HG03175 (cell line): ENCODE results near the gene HIVEP2.
A peak's percentile ranks its signal among the peaks of the same experiment; 100 is the strongest.

Experiments
- ATAC-seq: cut with Tn5 transposase; IDR thresholded peaks from one replicate; pipeline ENCODE4 v1.9.1; 2021; ENCODE audit warnings: mild to moderate bottlenecking, moderate library complexity; ENCODE audit not compliant: unreplicated experiment

HIVEP2 gene

GRCh38 chr6:142823256-142823902 lies 121.6 kb downstream of the HIVEP2 start:
- ATAC-seq: no peak

DNA sequence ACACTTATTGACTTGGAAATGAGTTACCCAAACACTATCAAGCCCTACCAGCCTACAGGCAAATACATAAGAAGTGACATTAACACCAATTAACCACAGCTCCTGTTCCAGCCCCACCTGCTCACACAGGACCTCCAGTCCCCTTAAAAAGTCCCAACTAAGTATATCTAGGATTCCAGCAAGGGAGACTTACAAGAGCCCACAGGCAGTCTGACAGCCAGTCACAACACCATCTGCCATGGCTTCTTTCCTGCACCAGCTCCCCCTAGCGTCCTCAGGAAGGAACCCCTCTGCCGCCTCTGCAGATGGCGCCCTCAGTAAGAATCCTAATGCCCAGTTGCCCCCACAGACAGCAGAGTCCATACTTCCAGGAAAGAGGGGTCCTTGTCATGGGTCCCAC lies 122.1 kb downstream of the HIVEP2 start:
- ATAC-seq: no peak

DNA sequence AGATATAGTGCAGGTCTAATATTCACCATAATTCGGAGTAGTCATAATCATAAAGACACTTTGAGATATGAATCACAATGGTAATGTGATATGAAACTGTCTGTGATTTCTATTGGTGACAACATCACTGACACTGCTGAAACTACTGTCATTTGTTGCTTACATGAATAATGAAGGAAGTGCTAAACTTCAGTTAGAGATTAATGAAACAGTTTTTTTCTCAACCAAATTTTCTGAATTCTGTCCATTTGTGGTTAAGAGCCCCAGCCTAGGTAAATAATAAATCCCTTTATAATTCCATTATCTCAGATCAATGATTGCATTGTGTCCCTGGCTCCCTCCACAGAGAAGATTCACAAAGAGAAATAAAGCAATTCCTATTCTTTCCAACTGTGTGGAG lies 122.6 kb downstream of the HIVEP2 start:
- ATAC-seq: peak; percentile 92

DNA sequence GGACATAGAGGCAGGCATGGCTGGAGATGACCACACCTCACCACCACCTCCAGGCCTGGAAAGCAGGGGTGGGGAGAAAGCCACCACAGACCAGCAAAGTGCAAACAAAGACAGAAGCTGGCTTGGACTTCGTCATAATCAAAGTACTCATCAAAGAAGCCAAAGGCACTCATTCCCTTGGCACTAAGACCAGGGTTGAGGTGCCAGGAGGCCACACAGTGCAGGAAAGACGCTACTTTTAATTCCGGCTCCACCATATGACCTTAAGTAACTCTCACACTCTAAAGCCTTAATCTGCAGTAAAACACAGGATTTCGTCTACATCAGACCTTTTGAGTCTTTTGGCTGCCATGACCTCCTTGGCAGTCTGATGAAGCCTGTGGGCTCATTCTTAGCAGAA lies 123.1 kb downstream of the HIVEP2 start:
- ATAC-seq: no peak

- ATAC-seq: no peak
These were observed 123.7 kb downstream of the HIVEP2 start for GRCh38 chr6:142821164-142821716.

DNA sequence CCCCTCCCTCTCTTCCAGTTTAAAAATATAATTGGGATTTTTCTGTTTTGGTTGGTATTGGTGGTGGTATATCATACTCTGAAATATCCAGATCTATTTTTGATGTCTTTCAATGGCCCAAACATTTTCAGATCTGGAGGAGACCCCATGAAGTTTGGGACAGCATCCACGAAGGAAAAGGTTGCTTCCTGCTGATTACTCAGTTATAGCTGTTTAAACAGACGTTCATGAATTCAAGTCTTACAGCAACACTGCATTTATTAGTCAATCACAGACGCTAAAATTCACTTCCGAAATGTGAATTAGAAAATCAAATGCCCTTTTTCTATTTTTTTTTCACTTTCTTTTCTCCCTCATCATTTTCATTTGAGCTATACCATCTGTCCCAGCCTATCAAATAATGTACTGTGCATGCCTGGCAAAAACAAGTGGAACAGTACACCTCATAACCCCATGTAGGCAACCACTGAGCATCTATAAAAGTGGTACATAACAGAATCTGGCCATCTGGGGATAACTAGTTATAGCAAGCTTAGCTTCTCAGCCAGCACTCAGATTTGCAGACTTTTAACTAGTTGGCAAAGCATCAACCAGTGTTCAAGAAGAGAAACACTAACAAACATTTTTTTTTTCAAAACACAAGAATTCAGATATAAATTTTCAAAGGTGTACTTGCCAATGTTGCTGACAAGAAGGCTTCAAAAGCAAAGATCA lies 124.5 kb downstream of the HIVEP2 start:
- ATAC-seq: no peak

GRCh38 chr6:142819603-142820337 lies 125.2 kb downstream of the HIVEP2 start:
- ATAC-seq: peak; percentile 54

GRCh38 chr6:142816486-142816885 lies 128.5 kb downstream of the HIVEP2 start:
- no peak for ATAC-seq

- ATAC-seq: no peak
These were observed 128.9 kb downstream of the HIVEP2 start for GRCh38 chr6:142816031-142816430.

DNA sequence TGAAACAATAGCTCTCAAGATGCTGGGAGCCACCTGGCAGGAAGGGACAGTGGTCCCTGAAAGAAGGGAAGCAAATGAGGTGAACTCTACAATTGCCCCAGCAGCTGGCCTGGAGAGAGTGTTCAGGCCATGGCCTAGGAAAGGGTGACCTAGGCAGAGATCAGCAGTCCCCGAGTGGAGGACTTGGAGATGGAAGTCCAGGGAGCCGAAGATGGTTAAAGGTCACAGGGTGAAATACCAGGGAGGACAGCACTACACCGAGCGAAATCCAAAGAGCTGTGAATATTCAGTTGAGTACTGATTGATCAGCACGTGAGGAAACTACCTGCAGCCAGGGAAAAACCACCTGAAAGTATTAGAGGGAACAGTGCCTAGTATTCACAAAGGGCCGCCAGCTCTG lies 133.1 kb downstream of the HIVEP2 start:
- no peak for ATAC-seq

DNA sequence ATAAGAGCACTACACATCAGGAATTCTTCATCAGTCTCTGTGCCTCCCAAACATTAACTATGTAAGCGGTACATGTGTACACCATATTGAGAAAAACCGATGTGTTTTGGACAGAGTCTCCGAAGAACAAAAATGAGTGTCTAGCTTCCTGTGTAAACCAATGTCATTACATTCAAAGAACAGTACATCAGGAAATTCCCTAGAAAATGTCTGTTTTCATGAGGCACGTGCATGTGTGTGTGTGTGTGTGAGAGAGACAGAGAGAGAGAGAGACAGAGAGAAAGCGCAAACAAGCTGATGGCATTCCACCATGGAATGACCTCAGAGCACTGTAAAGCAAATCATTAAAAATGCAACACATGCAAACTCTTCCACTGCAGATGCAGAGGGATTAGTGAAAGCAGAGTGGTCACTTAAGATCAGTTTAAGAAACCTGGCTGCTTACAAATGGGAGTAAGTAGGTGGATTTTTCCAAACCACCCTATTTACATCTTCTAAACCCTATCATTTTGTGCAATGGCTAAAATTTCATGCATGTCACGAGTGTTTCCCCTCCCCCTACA lies 133.9 kb downstream of the HIVEP2 start:
- no peak for ATAC-seq

DNA sequence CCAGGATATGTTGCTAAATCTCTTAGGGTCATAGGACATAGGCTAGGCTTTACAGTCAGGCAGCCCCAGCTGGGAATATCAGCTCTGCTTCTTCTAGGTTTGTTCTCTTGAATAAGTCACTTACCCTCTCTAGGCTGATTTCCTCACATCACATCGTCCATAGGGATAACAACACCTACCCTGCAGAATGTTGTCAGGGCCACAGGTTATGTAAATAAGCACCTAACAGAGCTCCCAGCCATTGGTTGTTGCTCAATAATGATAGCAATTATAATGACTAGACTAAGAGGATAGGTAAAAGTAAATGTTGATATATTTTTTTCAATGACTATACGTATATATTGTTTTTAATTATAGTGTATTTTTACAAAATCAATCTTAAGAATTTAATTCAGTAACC lies 135.0 kb downstream of the HIVEP2 start:
- ATAC-seq: no peak

GRCh38 chr6:142808405-142809061 lies 136.4 kb downstream of the HIVEP2 start:
- no peak for ATAC-seq

DNA sequence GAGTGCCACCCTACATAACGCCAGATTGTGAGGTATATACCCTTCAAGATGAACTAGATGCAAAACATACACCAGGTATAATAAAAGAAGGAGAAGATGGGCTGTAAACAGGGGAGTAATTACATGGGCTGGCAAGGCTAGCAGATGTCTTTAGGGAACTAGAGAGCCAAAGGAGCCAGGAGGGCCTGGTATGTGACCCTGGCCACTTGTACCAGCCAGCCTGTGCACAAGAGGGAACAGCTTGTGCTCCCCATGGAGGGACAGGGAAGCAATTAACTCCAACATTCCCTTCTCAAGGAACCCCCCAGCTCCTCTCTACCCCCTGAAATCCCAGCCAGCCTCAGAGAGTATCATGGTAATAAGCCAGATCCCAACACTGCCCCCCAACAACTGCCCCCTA lies 139.9 kb downstream of the HIVEP2 start:
- no peak for ATAC-seq

DNA sequence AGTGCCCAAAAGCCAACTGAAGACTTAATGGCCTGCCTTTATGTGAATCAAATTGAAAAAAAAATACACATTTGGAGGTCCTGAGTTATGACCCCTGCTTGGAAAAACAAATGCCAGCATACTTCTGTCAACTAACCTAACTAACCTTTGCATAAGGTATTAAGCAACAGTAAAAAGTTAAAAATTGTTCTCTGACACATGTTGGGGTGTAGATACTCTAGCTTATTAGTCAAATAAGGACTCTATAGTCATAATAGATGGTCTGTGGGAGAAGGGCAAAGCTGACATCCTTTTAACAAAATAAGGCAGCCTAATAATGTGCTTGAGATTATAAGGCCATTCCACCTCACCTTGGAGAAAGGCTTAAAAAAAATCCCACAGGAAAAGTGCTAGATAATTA lies 140.5 kb downstream of the HIVEP2 start:
- ATAC-seq: no peak

- ATAC-seq: no peak
These were observed 141.4 kb downstream of the HIVEP2 start for GRCh38 chr6:142803495-142804058.

DNA sequence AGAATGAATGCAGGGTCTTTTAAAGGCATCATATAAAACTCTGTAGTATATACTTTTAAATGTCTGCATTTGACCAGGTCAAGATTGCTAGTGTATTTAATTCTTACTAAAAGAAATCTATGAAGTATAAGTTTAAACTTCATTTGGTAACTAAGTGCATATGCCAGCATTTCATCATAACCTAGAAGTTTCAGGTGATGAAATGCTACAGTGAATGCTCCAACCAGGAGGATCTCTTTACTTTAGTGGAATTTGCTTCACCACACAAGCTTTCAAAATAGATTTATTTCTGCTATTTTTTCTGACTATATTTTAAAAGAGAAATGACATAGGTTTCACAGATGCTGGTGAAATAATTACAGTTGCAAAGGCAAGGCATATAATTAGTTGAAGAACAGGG lies 141.9 kb downstream of the HIVEP2 start:
- ATAC-seq: no peak

DNA sequence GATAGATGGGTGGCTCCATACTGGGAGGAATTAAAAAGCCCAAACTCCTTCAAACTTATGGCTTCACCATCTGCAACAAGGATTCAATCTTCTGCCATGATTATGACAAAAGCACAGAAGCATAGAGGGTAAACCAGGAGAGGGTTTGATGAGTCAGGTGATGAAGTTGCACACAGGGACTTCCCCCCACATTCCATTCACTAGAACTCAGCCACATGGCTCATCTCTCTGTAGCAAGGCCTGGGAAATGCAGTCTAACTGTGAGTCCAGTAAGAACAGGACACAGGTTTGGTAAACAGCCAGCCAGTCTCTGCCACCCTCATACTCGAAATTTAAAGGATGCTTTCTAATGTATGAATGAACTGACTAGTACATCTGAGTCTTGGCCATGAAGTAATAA lies 142.9 kb downstream of the HIVEP2 start:
- no peak for ATAC-seq

- ATAC-seq: no peak
These were observed 144.7 kb downstream of the HIVEP2 start for GRCh38 chr6:142800240-142800639.

GRCh38 chr6:142799639-142800038 lies 145.3 kb downstream of the HIVEP2 start:
- no peak for ATAC-seq

DNA sequence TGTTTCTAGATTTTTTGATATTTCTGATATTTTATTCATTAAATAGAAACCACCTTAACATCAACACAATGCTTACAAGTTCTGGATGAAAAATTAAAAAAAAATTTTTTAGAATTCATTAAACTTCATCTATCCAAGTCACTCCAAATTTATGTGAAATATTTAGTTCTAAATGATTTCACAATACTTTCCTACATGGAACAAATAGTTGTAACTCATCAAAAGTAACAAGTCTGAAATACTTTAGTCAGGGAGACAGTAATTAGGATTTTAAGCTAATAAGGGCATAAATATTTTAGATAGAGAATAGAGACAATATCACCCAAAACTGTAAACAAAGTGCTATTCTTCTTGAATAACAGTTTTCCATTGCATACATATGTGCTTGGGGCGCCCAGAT lies 147.8 kb downstream of the HIVEP2 start:
- no peak for ATAC-seq
